H9 (cell line): ENCODE data around the gene ISCU. TPM values are rescaled to one million over a fixed set of nuclear protein-coding genes. Genes with fewer than 3 reads are reported as not detected.

Experiments
- DNase-seq: peaks from one replicate; pipeline ENCODE4 v3.0.0-alpha.2; 2017
- H2AFZ ChIP-seq: one replicate; pipeline ENCODE4 v1.6.1; 2013; ENCODE audit warnings: mild to moderate bottlenecking, low read length, control low read depth, moderate library complexity
- H2AK5ac ChIP-seq: 2 replicates; pipeline ENCODE4 v1.6.1; 2013; ENCODE audit warnings: low read length, control low read depth, mixed read lengths; ENCODE audit not compliant: insufficient read length
- H2BK120ac ChIP-seq: one replicate; pipeline ENCODE4 v1.6.1; 2013; ENCODE audit warnings: low read depth, mild to moderate bottlenecking, low read length, control low read depth, inconsistent platforms; ENCODE audit not compliant: poor library complexity, severe bottlenecking
- H2BK12ac ChIP-seq: 2 replicates; pipeline ENCODE4 v1.6.1; 2013; ENCODE audit warnings: low read length, control low read depth, mixed read lengths, low read depth; ENCODE audit not compliant: insufficient read length
- H2BK15ac ChIP-seq: 2 replicates; pipeline ENCODE4 v1.6.1; 2013; ENCODE audit warnings: low read depth, low read length, control low read depth
- H2BK20ac ChIP-seq: one replicate; pipeline ENCODE4 v1.6.1; 2013; ENCODE audit warnings: low read depth, mild to moderate bottlenecking, low read length, control low read depth, inconsistent platforms; ENCODE audit not compliant: poor library complexity, severe bottlenecking
- H2BK5ac ChIP-seq: 2 replicates; pipeline ENCODE4 v1.6.1; 2013; ENCODE audit warnings: low read length, control low read depth, mixed read lengths; ENCODE audit not compliant: insufficient read length
- H3K14ac ChIP-seq: 2 replicates; pipeline ENCODE4 v1.6.1; 2013; ENCODE audit warnings: low read length, control low read depth; ENCODE audit not compliant: insufficient read depth
- H3K18ac ChIP-seq: 2 replicates; pipeline ENCODE4 v1.6.1; 2013; ENCODE audit warnings: low read depth, mild to moderate bottlenecking, mixed read lengths, low read length, control low read depth; ENCODE audit not compliant: insufficient read length
- H3K23ac ChIP-seq: 2 replicates; pipeline ENCODE4 v1.6.1; 2013; ENCODE audit warnings: low read length, control low read depth, mixed read lengths, low read depth; ENCODE audit not compliant: insufficient read length
- H3K23me2 ChIP-seq: 2 replicates; pipeline ENCODE4 v1.6.1; 2013; ENCODE audit warnings: low read depth, mild to moderate bottlenecking, mixed read lengths, low read length, control low read depth; ENCODE audit not compliant: insufficient read length, poor library complexity, severe bottlenecking
- H3K27ac ChIP-seq: 2 replicates; pipeline ENCODE4 v1.5.1; 2013; ENCODE audit warnings: low read length, control low read depth, mixed read lengths, low read depth; ENCODE audit not compliant: insufficient read length
- H3K27me3 ChIP-seq: 2 replicates; pipeline ENCODE4 v1.6.1; 2013; ENCODE audit warnings: low read length, control low read depth, inconsistent platforms; ENCODE audit not compliant: insufficient read depth
- H3K4ac ChIP-seq: 2 replicates; pipeline ENCODE4 v1.6.1; 2013; ENCODE audit warnings: low read depth, mild to moderate bottlenecking, control low read depth, inconsistent platforms, low read length, moderate library complexity
- H3K4me1 ChIP-seq: 2 replicates; pipeline ENCODE4 v1.6.1; 2013; ENCODE audit warnings: low read length, control low read depth, inconsistent platforms; ENCODE audit not compliant: insufficient read depth
- H3K4me2 ChIP-seq: 2 replicates; pipeline ENCODE4 v1.6.1; 2013; ENCODE audit warnings: low read length, control low read depth, mixed read lengths; ENCODE audit not compliant: insufficient read length, insufficient read depth
- H3K56ac ChIP-seq: 2 replicates; pipeline ENCODE4 v1.6.1; 2013; ENCODE audit warnings: low read depth, mild to moderate bottlenecking, mixed read lengths, low read length, control low read depth; ENCODE audit not compliant: insufficient read length
- H3K79me1 ChIP-seq: 2 replicates; pipeline ENCODE4 v1.6.1; 2013; ENCODE audit warnings: low read depth, mild to moderate bottlenecking, moderate library complexity, low read length, control low read depth, inconsistent platforms; ENCODE audit not compliant: insufficient read depth, poor library complexity, severe bottlenecking
- H3K79me2 ChIP-seq: 2 replicates; pipeline ENCODE4 v1.6.1; 2013; ENCODE audit warnings: low read length, control low read depth, inconsistent platforms; ENCODE audit not compliant: insufficient read depth
- H3K9ac ChIP-seq: 2 replicates; pipeline ENCODE4 v1.6.1; 2013; ENCODE audit warnings: low read length, control low read depth, mixed read lengths; ENCODE audit not compliant: insufficient read length; ENCODE audit errors: extremely low read depth
- H3K9me3 ChIP-seq: one replicate; pipeline ENCODE4 v1.6.1; 2013; ENCODE audit warnings: low read depth, low read length, inconsistent platforms; ENCODE audit not compliant: control insufficient read depth
- H3T11ph ChIP-seq: one replicate; pipeline ENCODE4 v1.6.1; 2013; ENCODE audit warnings: mild to moderate bottlenecking, low read length, control low read depth, inconsistent platforms
- H4K20me1 ChIP-seq: one replicate; pipeline ENCODE4 v1.6.1; 2013; ENCODE audit not compliant: control insufficient read depth, insufficient read length, insufficient read depth
- H4K5ac ChIP-seq: 2 replicates; pipeline ENCODE4 v1.6.1; 2013; ENCODE audit warnings: low read depth, mild to moderate bottlenecking, mixed read lengths, low read length, control low read depth; ENCODE audit not compliant: insufficient read length
- H4K8ac ChIP-seq: replicated peaks from 2 replicates; pipeline ENCODE4 v1.6.1; 2013; ENCODE audit warnings: low read length, control low read depth, mixed read lengths, low read depth; ENCODE audit not compliant: insufficient read length
- H4K91ac ChIP-seq: 2 replicates; pipeline ENCODE4 v1.6.1; 2013; ENCODE audit warnings: low read depth, mild to moderate bottlenecking, moderate library complexity, mixed read lengths, low read length, control low read depth; ENCODE audit not compliant: insufficient read length
- H3K27ac Mint-ChIP-seq, 3 experiments: 2 replicates in 2 of 3; 3 replicates in 1 of 3; pipeline ENCODE4 v1.8.0; 2020 to 2021; ENCODE audit warnings: mixed read lengths in 3 of 3, mild to moderate bottlenecking in 1 of 3, moderate library complexity in 1 of 3
- H3K27me3 Mint-ChIP-seq: 2 replicates; pipeline ENCODE4 v1.8.0; 2021; ENCODE audit warnings: low read depth, mild to moderate bottlenecking, moderate library complexity, mixed read lengths
- H3K36me3 Mint-ChIP-seq, 3 experiments: 2 replicates in 2 of 3; 3 replicates in 1 of 3; pipeline ENCODE4 v1.8.0; 2020 to 2021; ENCODE audit warnings: low read depth in 3 of 3, mixed read lengths in 3 of 3; ENCODE audit not compliant: insufficient read depth in 1 of 3
- H3K4me1 Mint-ChIP-seq, 2 experiments: 2 replicates each; pipeline ENCODE4 v1.8.0; 2020; ENCODE audit warnings: mixed read lengths in 2 of 2
- H3K4me3 Mint-ChIP-seq, 2 experiments: 2 replicates in 1 of 2; 3 replicates in 1 of 2; pipeline ENCODE4 v1.8.0; 2020 to 2021; ENCODE audit warnings: mild to moderate bottlenecking in 2 of 2, mixed read lengths in 2 of 2, moderate library complexity in 1 of 2
- H3K9me3 Mint-ChIP-seq, 2 experiments: 2 replicates in 1 of 2; 3 replicates in 1 of 2; pipeline ENCODE4 v1.8.0; 2020; ENCODE audit warnings: mild to moderate bottlenecking in 2 of 2, mixed read lengths in 2 of 2, moderate library complexity in 1 of 2
- CTCF ChIP-seq: fragments of 200-600 bp; sonication (generic); conservative IDR thresholded peaks from 3 replicates; pipeline ENCODE4 v1.8.0; 2021; ENCODE audit warnings: antibody characterized with exemption, mild to moderate bottlenecking
- WGBS: extraction: QIAGEN DNeasy Blood & Tissue Kit; methylation state at CpG from one replicate; pipeline ENCODE4 v1.1.7; 2013; ENCODE audit warnings: missing lambda C conversion rate, low lambda C conversion rate, mixed read lengths; ENCODE audit not compliant: insufficient read length; ENCODE audit errors: extremely low coverage; 5-methylcytosine and 5-hydroxymethylcytosine counted together
- total RNA-seq: library from RNA; stranded (reverse); gene quantifications from 2 replicates; pipeline ENCODE4 v1.2.1, GENCODE V29; 2021

The ISCU gene
- total RNA-seq, 1 experiment from 2014 or later = 64.9 TPM

- no peak for TF ChIP-seq CTCF
- H2BK5ac ChIP-seq = no peak overlapping the region
- no peak overlapping the region for H3K4ac ChIP-seq
- no peak overlapping the region for H2AK5ac ChIP-seq
- no peak for DNase-seq
- H2BK12ac ChIP-seq = no peak overlapping the region
- H3K27me3 ChIP-seq = no peaks in the 10 kb centered on the region
- no peak overlapping the region for H3K56ac ChIP-seq
- H3K9me3 Mint-ChIP-seq = no peaks in the 10 kb centered on the region
- H4K20me1 ChIP-seq = no peaks in the 10 kb centered on the region
- no peak overlapping the region for H3K4me3 Mint-ChIP-seq
- H3K9ac ChIP-seq = no peak overlapping the region
- no peak overlapping the region for H3K14ac ChIP-seq
- H3K79me2 ChIP-seq = peaks cover 29% of the 10 kb centered on the region; the same call in 1 of the 2 replicates
- no peak overlapping the region for H3K27ac ChIP-seq
- no peak overlapping the region for H2AFZ ChIP-seq
- peaks cover 2% of the 10 kb centered on the region for H3K23me2 ChIP-seq
- H3K27me3 Mint-ChIP-seq = no peaks in the 10 kb centered on the region
- H3K23ac ChIP-seq = no peak overlapping the region
- H3K79me1 ChIP-seq = peaks cover 3% of the 10 kb centered on the region
- H3K18ac ChIP-seq = no peak overlapping the region
- H4K5ac ChIP-seq = no peak overlapping the region
- no peak overlapping the region for H3K27ac Mint-ChIP-seq
- peaks cover 13 to 21% of the 10 kb centered on the region in 2 experiments for H3K4me1 Mint-ChIP-seq
- peaks cover 18 to 31% (median 28%) of the 10 kb centered on the region in 3 experiments; a peak in 6 of 7 replicates for H3K36me3 Mint-ChIP-seq
- H3K4me2 ChIP-seq = no peak overlapping the region
- no peak overlapping the region for H3T11ph ChIP-seq
- H3K4me1 ChIP-seq = no peaks in the 10 kb centered on the region
- no peak overlapping the region for H4K91ac ChIP-seq
- WGBS = no CpG with 5 or more reads among the region's 5 CpGs
- H2BK120ac ChIP-seq = no peak overlapping the region
- H4K8ac ChIP-seq = no peak overlapping the region
- H2BK20ac ChIP-seq = no peak overlapping the region
- no peak overlapping the region for H2BK15ac ChIP-seq
- H3K9me3 ChIP-seq = no peaks in the 10 kb centered on the region
Observed at GRCh38 chr12:108551535-108551934, 10.9 kb upstream of the ISCU start.
